ENCODE data around the gene EYS.

DNA sequence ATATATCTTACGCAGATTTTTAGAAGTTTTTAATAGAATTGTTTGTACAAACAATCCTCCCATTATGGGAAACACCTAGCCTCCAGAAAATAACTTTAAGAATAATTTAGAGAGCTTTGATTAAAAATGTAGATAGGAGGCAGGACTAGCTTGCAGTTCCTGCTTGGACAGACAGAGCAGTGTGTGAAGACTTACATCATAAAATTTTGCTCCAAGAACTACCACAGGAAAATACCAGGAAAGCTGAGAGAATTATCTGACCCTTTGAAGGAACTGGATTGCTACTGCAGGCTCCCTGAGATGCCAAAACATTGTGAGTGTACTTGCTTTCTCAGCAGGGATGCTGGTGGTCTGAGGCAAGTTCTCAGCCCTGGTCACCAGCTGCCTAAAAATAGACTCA is 64.2 kb downstream of the EYS start:
- TF ChIP-seq EZH2 (IDR thresholded peaks at IDR 0.05; ENCODE audit: insufficient read depth, poor library complexity, severe bottlenecking): no peak
- TF ChIP-seq EZH2phosphoT487 (IDR thresholded peaks at IDR 0.05; ENCODE audit: insufficient read depth, low read depth): no peak

Measured in GM23248 (cell line).